Subcutaneous abdominal adipose tissue (tissue), 5 donors: ENCODE data around the gene CACNA2D3.

ENCODE experiments used
- H3K27ac ChIP-seq: one replicate; pipeline ENCODE4 v1.7.0; 2013; ENCODE audit warnings: low read depth, mild to moderate bottlenecking, inconsistent platforms, low read length, moderate library complexity
- H3K27me3 ChIP-seq, 5 donors: one replicate each; pipeline ENCODE4 v1.7.0; 2013; ENCODE audit warnings: low read length in 5 of 5, inconsistent platforms in 1 of 5; ENCODE audit not compliant: control insufficient read depth in 5 of 5, insufficient read depth in 4 of 5
- H3K36me3 ChIP-seq, 5 donors: one replicate each; pipeline ENCODE4 v1.7.0; 2013; ENCODE audit warnings: low read length in 5 of 5; ENCODE audit not compliant: control insufficient read depth in 5 of 5, insufficient read depth in 5 of 5
- H3K4me1 ChIP-seq, 5 donors: one replicate each; pipeline ENCODE4 v1.7.0; 2013; ENCODE audit warnings: low read length in 5 of 5, mild to moderate bottlenecking in 3 of 5, moderate library complexity in 1 of 5; ENCODE audit not compliant: control insufficient read depth in 5 of 5, insufficient read depth in 5 of 5
- H3K4me3 ChIP-seq, 5 donors: one replicate each; pipeline ENCODE4 v1.7.0; 2013; ENCODE audit warnings: low read length in 5 of 5, low read depth in 1 of 5
- H3K9ac ChIP-seq, 5 donors: one replicate each; pipeline ENCODE4 v1.7.0; 2013; ENCODE audit warnings: low read length in 5 of 5, mild to moderate bottlenecking in 4 of 5, moderate library complexity in 3 of 5
- H3K9me3 ChIP-seq, 5 donors: one replicate each; pipeline ENCODE4 v1.7.0; 2013; ENCODE audit warnings: low read length in 5 of 5; ENCODE audit not compliant: control insufficient read depth in 5 of 5
- donor health status: healthy.
- donor health status: healthy.
- donor health status: healthy.
- donor health status: healthy.
- donor health status: healthy.

CACNA2D3 gene

DNA sequence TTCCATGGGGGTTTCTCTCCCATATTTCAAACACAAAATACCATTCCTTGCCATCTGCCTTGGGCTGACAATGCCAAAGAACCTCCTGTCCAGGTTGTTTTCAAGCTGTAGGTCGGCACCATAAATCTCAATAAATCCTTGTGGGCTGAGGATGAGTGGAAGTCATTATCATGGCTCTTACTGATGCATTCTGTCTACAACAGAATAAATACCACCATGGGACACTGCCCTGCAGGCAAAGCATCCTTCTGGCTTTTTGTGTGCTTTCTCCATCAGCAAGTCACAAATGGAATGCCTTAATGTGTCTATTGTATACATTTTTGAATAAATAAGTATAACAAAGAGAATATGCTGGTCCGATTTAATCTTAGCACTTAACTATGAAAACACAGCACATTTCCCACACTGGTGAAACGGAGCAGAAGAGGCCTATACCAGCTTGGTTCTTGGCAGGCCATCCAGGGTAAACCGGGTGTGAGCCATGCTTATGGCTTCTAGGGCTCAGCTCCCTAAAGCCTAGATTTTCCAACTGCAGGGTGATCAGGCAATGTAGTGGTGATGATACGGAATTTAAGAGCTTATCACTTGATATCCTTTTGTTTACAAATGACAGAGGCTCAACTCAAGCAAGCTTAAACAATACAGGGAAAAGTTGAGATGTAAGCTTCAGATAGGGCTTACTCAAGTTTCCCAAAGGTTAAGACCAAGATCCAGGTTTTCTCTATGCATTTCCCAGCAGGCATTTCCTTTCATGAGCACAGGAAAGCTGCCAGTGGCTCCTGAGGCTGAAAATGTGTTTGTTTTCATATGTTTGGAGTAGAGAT is 938.8 kb downstream of the CACNA2D3 start:
- H3K9me3 ChIP-seq, result no peaks in the 10 kb centered on the region
- no peak overlapping the region for H3K9ac ChIP-seq
- no peak overlapping the region for H3K4me3 ChIP-seq
- H3K4me1 ChIP-seq, result no peaks in the 10 kb centered on the region
- no peaks in the 10 kb centered on the region for H3K27me3 ChIP-seq
- no peaks in the 10 kb centered on the region for H3K36me3 ChIP-seq
- no peak overlapping the region for H3K27ac ChIP-seq

DNA sequence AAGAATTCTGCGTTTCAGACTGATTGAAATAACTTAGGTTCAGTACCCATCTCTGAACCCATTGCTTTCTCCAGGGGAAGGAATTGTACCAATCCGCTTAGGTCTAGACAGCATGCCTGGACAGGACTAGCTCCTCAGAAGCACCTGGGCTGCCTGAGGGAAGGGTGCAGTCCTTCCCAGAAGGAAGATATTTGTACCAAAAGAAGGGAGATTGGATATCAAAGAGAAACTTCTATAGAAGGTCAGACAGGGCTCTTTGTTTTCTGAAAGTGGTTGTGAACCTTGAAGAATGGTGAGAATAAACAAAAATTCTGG is 939.3 kb downstream of the CACNA2D3 start:
- Histone ChIP-seq H3K4me3 (no peak overlapping the region), H3K4me1 (no peaks in the 10 kb centered on the region), H3K9me3 (no peaks in the 10 kb centered on the region), H3K9ac (no peak overlapping the region), H3K27ac (no peak overlapping the region), H3K27me3 (no peaks in the 10 kb centered on the region), H3K36me3 (no peaks in the 10 kb centered on the region)

DNA sequence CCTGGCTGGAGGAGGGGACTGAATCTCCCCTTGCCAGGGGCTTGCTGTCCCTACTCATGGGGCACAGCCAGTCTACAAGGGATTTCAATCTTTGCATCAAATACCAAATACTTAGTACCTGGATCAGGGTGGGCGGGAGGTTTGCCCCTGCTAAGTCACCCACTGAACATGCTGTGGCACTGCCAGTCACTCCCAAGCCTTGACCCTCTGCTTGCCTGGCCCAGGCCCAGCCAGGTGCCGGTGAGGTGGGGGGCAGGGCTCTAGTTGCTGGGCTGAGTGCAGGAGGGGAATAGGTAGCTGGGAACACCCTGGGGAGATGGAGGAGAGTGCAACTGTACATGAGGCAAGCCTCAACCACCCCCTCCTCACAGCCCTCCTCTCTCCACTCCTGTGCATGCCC is 941.8 kb downstream of the CACNA2D3 start:
- Histone ChIP-seq H3K9me3 (no peaks in the 10 kb centered on the region), H3K27ac (no peak overlapping the region), H3K27me3 (no peaks in the 10 kb centered on the region), H3K36me3 (no peaks in the 10 kb centered on the region), H3K9ac (no peak overlapping the region), H3K4me3 (no peak overlapping the region), H3K4me1 (no peaks in the 10 kb centered on the region)

DNA sequence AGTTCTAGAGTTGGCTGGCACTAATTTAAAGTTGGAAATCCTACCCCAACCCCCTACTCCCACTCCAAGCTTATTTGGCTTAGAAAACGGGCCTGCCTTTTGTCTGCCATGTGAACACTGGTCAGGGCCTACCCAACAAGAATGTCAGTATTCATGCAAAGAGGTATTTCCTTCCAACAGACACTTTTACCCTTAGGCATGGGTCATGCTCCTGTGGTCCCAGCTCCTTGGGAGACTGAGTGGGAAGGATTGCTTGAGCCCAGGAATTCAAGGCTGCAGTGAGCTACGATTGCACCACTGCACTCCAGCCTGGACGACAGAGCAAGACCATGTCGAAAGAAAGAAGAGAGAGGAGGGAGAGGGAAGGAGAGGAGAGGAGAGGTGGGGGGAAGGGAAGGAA is 943.0 kb downstream of the CACNA2D3 start:
- Histone ChIP-seq H3K4me1 (no peaks in the 10 kb centered on the region), H3K36me3 (no peaks in the 10 kb centered on the region), H3K27ac (no peak overlapping the region), H3K9ac (no peak overlapping the region), H3K9me3 (no peaks in the 10 kb centered on the region), H3K4me3 (no peak overlapping the region), H3K27me3 (no peaks in the 10 kb centered on the region)

DNA sequence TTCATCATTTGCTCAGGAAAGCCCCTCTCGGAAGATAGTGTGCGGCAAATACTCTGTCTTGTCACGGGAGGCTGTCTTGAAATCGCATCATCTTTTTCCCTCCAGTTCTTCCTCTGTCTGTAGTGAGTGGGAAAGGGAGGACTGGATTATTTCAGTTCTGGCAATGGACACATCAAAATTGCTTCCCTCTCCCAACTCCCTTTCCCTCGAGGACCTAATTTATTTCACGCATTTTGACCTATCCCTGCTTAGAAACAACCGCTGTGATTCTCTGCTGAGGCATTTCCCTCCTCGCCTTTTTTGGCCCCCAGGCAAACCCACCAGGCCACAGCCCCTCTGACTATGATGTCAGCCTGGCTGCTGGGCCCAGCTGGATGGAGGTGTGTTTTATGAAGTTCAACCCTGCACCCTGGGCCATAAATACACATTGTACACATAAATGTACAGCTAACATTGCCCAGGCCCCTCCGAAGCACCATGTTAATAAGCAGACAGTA is 944.2 kb downstream of the CACNA2D3 start:
- Histone ChIP-seq H3K9ac (no peak overlapping the region), H3K27me3 (no peaks in the 10 kb centered on the region), H3K36me3 (no peaks in the 10 kb centered on the region), H3K9me3 (no peaks in the 10 kb centered on the region), H3K4me1 (no peaks in the 10 kb centered on the region), H3K27ac (no peak overlapping the region), H3K4me3 (no peak overlapping the region)

DNA sequence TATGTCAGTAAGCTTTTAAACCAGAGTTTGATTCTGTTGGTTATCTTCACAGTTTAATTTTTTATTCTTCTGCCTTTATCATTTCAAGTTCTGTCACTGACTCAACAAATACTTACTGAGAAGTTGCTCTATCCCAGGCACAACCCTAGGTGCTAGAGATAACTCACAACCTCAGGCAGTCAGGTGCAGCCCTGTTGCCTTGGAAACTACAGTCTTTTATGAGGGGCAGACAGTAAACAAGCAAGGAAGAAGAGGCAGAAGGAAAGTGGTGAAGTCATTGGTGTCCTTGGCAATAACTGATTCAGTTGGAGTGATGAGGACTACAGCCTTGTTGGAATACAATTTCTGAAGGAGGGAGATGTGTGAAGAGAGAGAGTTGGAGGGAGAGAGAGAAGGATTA is 947.6 kb downstream of the CACNA2D3 start:
- no peak overlapping the region for H3K27ac ChIP-seq
- no peaks in the 10 kb centered on the region for H3K9me3 ChIP-seq

DNA sequence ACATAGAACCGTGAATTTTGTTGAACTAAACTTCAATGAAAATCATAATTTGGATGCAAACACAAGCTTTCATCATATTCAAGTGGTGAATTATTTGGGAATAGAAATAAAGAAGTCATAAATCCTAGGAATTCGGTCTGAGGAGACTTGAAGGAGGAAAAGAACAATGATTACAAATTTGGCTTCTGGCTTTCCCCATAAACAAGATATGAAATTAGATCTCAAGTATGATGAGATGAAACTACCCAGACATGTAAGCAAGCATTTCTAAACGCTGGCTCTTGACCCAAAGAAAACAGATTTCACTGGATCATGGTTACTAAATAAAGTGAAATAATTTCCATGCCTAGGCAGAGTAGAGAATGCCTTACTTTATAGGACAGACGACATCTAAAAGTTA is 952.4 kb downstream of the CACNA2D3 start:
- Histone ChIP-seq H3K9me3 (no peaks in the 10 kb centered on the region), H3K36me3 (no peaks in the 10 kb centered on the region), H3K27ac (no peak overlapping the region), H3K9ac (no peak overlapping the region), H3K4me1 (peaks cover 0 to 2% (median 0%) of the 10 kb centered on the region in 5 donors), H3K27me3 (peaks cover 0 to 4% (median 0%) of the 10 kb centered on the region in 5 donors), H3K4me3 (no peak overlapping the region)

More for the DNA sequence above, 947.6 kb downstream of the CACNA2D3 start:
- Histone ChIP-seq H3K4me3 (no peak overlapping the region), H3K27me3 (no peaks in the 10 kb centered on the region), H3K4me1 (peaks cover 0 to 2% (median 0%) of the 10 kb centered on the region in 5 donors), H3K36me3 (no peaks in the 10 kb centered on the region), H3K9ac (no peak overlapping the region)

DNA sequence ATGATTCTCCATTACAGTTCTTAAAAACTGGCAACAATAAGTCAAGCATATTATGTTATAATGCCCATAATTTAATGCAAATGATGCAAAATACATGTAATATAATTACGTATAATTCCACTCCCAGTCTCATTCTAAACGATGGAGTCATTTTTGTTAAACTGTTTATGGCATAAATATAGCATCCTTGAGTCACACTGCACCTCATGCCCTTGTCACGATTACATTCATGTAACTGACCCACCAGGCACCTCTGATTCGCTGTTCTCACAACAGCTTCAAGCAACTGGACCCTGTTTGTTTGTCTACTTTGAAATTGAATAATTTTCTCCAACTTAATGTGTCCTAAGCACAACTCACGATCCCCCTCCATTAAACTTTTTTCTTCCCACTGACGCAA is 953.5 kb downstream of the CACNA2D3 start:
- Histone ChIP-seq H3K27ac (no peak overlapping the region), H3K27me3 (peaks cover 0 to 4% (median 0%) of the 10 kb centered on the region in 5 donors), H3K9me3 (no peaks in the 10 kb centered on the region), H3K9ac (no peak overlapping the region), H3K4me1 (peaks cover 0 to 2% (median 0%) of the 10 kb centered on the region in 5 donors), H3K4me3 (no peak overlapping the region), H3K36me3 (no peaks in the 10 kb centered on the region)

DNA sequence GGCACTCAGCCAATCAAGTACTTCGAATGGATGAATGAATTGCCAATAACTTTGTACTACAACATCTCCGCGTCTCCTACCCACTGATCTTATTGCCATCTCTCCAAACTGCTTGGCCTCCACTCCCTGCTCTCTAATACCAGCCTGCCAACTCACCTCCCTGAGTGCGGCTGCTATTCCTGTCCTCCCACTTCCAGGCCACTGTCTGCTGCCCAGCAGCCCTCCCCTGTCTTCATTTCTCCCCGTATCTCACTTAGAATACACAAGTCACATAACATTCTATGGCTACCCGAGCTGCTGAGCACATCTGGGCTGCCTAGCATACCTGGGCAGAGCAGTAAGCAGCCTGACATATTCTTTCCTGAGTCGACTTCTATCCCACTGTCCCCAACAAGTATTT is 955.4 kb downstream of the CACNA2D3 start:
- Histone ChIP-seq H3K36me3 (no peaks in the 10 kb centered on the region), H3K4me1 (peaks cover 0 to 2% (median 0%) of the 10 kb centered on the region in 5 donors), H3K4me3 (no peak overlapping the region), H3K27ac (no peak overlapping the region), H3K9ac (no peak overlapping the region), H3K9me3 (no peaks in the 10 kb centered on the region), H3K27me3 (peaks cover 0 to 4% (median 0%) of the 10 kb centered on the region in 5 donors)

DNA sequence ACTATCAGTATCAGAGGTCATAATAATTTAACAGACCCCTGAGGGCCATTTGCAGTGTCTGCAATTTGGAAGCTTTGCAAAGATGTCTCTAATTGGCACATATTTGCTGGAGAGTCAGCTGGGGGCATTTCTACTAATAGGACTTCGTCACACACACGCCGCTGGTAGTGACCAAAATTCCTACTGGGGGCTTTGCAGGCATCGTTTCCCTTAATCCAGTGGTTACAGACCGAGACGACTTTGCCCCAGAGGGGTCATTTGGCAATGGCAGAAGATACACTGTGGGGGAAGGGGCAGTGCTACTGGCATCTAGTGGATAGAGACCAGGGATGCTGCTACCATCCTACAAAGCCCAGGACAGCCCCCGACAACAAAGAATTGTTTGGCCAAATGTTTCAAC is 956.5 kb downstream of the CACNA2D3 start:
- H3K36me3 ChIP-seq, result no peaks in the 10 kb centered on the region
- peaks cover 0 to 4% (median 0%) of the 10 kb centered on the region in 5 donors for H3K27me3 ChIP-seq
- no peak overlapping the region for H3K9ac ChIP-seq
- H3K9me3 ChIP-seq, result no peaks in the 10 kb centered on the region
- H3K4me1 ChIP-seq, result no peaks in the 10 kb centered on the region
- H3K4me3 ChIP-seq, result no peak overlapping the region
- H3K27ac ChIP-seq, result no peak overlapping the region
